CD4-positive, alpha-beta memory T cell (primary cell): ENCODE data around the gene POFUT2. TPM values are rescaled to one million over a fixed set of nuclear protein-coding genes. Genes with fewer than 3 reads are reported as not detected.

Experiments used
- CTCF ChIA-PET: fragments of 350-600 bp; sonication (Branson Sonifier 250); formaldehyde crosslinking; loops from one replicate; lab custom pipeline; 2021; ENCODE audit warnings: inconsistent platforms; ENCODE audit not compliant: partially characterized antibody; lab: Charles Lee
- POLR2A ChIA-PET: fragments of 350-600 bp; sonication (Branson Sonifier 250); formaldehyde crosslinking; loops from one replicate; lab custom pipeline; 2021; ENCODE audit not compliant: partially characterized antibody; lab: Charles Lee
- DNase-seq, 5 donors: peaks; one replicate each; pipeline versions ENCODE4 v3.0.0 to v3.0.0-alpha.2; 2020 to 2022; ENCODE audit warnings: mixed read lengths in 1 of 5
- H3K27ac ChIP-seq: one replicate; pipeline ENCODE4 v1.7.0; 2013; ENCODE audit warnings: low read depth, low read length
- H3K27me3 ChIP-seq: 2 replicates; pipeline ENCODE4 v1.7.0; 2013; ENCODE audit warnings: mild to moderate bottlenecking, low read length, moderate library complexity; ENCODE audit not compliant: insufficient read depth
- H3K36me3 ChIP-seq: 2 replicates; pipeline ENCODE4 v1.7.0; 2013; ENCODE audit warnings: mild to moderate bottlenecking, low read length, moderate library complexity; ENCODE audit not compliant: insufficient read depth
- H3K4me1 ChIP-seq: 2 replicates; pipeline ENCODE4 v1.7.0; 2013; ENCODE audit warnings: mild to moderate bottlenecking, low read length, moderate library complexity; ENCODE audit not compliant: insufficient read depth
- H3K4me3 ChIP-seq, 2 donors: one replicate each; pipeline ENCODE4 v1.7.0; 2013; ENCODE audit warnings: low read length in 2 of 2, mild to moderate bottlenecking in 1 of 2
- H3K9me3 ChIP-seq, 2 donors: one replicate each; pipeline ENCODE4 v1.7.0; 2013; ENCODE audit warnings: low read length in 2 of 2, control low read depth in 1 of 2; ENCODE audit not compliant: control insufficient read depth in 1 of 2
- H3K27ac Mint-ChIP-seq, 7 donors: one replicate each; pipeline ENCODE4 v1.8.0; 2020 to 2021; ENCODE audit warnings: mixed read lengths in 7 of 7, mild to moderate bottlenecking in 6 of 7, inconsistent platforms in 3 of 7, moderate library complexity in 3 of 7
- H3K27me3 Mint-ChIP-seq, 2 donors: one replicate each; pipeline ENCODE4 v1.8.0; 2020 to 2021; ENCODE audit warnings: mixed read lengths in 2 of 2
- H3K36me3 Mint-ChIP-seq, 2 donors: one replicate each; pipeline ENCODE4 v1.8.0; 2020 to 2021; ENCODE audit warnings: mixed read lengths in 2 of 2, inconsistent platforms in 1 of 2, mild to moderate bottlenecking in 1 of 2
- H3K4me1 Mint-ChIP-seq, 4 donors: one replicate each; pipeline ENCODE4 v1.8.0; 2020 to 2021; ENCODE audit warnings: mixed read lengths in 4 of 4, mild to moderate bottlenecking in 1 of 4
- H3K4me3 Mint-ChIP-seq, 8 donors: one replicate each; pipeline ENCODE4 v1.8.0; 2020 to 2021; ENCODE audit warnings: mixed read lengths in 8 of 8, mild to moderate bottlenecking in 7 of 8, moderate library complexity in 6 of 8, inconsistent platforms in 3 of 8
- H3K9me3 Mint-ChIP-seq, 8 donors: one replicate each; pipeline ENCODE4 v1.8.0; 2020 to 2021; ENCODE audit warnings: mixed read lengths in 8 of 8, mild to moderate bottlenecking in 5 of 8, inconsistent platforms in 3 of 8, moderate library complexity in 1 of 8
- intact Hi-C: fragments of 100-400 bp; cut with micrococcal nuclease; formaldehyde crosslinking; loops from one replicate; pipeline ENCODE4 v1.15.1; 2023
- polyA plus RNA-seq, 2 donors: library from polyadenylated mRNA; unstranded; fragments of 300-500 nt; fragmentation: Illumina TruSeq; gene quantifications; one replicate each; pipeline ENCODE4 v1.2.3, GENCODE V29; 2021
- total RNA-seq, 2 experiments: library from RNA; stranded (reverse); gene quantifications; one replicate each; pipeline ENCODE4 v1.2.3, GENCODE V29; 2021

The POFUT2 gene
- total and polyA plus RNA-seq, 4 experiments from 2014 or later: 2.8 to 40.8 (median 22.9) TPM

DNA sequence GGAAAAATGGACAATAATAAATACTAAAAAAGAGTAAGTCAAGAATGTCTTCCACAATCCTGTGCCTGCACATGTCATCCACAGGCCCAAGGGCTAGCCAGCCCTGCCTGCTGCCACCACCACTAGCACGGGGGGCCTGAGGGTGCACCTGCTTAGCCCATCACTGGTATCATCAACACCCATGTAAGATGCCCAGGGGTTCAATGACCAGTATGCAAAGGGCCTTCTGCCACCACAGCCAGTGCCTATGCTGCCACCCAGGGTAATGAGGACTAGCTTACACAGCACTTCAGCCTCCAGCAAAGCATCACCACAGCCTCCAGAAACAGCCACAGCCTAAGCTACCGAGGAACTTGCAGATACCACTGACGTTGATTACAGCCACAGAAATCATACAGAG is 46.3 kb downstream of the POFUT2 start:
- peaks cover 0 to 10% of the 10 kb centered on the region in 2 donors for H3K36me3 Mint-ChIP-seq
- Histone ChIP-seq H3K36me3 (no peaks in the 10 kb centered on the region), H3K4me3 (no peak overlapping the region), H3K27me3 (peaks cover 3% of the 10 kb centered on the region), H3K9me3 (peaks cover 0 to 5% of the 10 kb centered on the region in 2 donors), H3K4me1 (no peaks in the 10 kb centered on the region), H3K27ac (no peak overlapping the region)
- H3K4me3 Mint-ChIP-seq: no peak overlapping the region
- ChIA-PET CTCF (interaction anchor here (0.9 kb wide), 1 partner anchor 13 kb away, joined by 4 read pairs; no protein-coding TSS in a partner anchor), POLR2A (no interaction called here)
- peaks cover 0 to 3% (median 0%) of the 10 kb centered on the region in 4 donors for H3K4me1 Mint-ChIP-seq
- H3K27me3 Mint-ChIP-seq: peaks cover 5 to 7% of the 10 kb centered on the region in 2 donors
- DNase-seq: no peak
- intact Hi-C loops: no loop called here
- H3K9me3 Mint-ChIP-seq: peaks cover 0 to 33% (median 18%) of the 10 kb centered on the region in 8 donors
- H3K27ac Mint-ChIP-seq: no peak overlapping the region

DNA sequence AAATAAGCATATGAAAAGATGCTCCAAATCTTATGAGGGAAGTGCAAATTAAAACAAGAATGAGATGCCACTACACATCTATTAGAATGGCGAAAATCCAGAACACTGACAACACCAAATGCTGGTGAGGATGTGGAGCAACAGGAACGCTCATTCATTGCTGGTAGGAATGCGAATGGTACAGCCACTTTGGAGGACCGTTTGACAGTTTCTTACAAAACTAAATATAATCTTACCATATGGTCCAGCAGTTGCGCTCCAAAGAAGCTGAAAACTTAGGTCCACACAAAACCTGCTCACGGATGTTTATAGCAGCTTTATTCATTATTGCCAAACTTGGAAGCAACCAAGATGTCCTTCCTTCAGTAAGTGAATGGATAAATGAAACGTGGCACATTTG is 50.3 kb downstream of the POFUT2 start:
- DNase-seq: no peak
- POLR2A ChIA-PET: no interaction called here
- Mint-ChIP-seq H3K4me3 (no peak overlapping the region), H3K4me1 (peaks cover 0 to 3% (median 0%) of the 10 kb centered on the region in 4 donors), H3K36me3 (no peaks in the 10 kb centered on the region), H3K27me3 (peaks cover 8 to 13% of the 10 kb centered on the region in 2 donors), H3K27ac (no peak overlapping the region), H3K9me3 (peaks cover 0 to 11% (median 8%) of the 10 kb centered on the region in 8 donors)
- peaks cover 4% of the 10 kb centered on the region for H3K4me1 ChIP-seq
- H3K9me3 ChIP-seq: no peaks in the 10 kb centered on the region
- peaks cover 9% of the 10 kb centered on the region for H3K27me3 ChIP-seq
- H3K36me3 ChIP-seq: no peaks in the 10 kb centered on the region
- H3K4me3 ChIP-seq: no peak overlapping the region
- no peak overlapping the region for H3K27ac ChIP-seq
- CTCF ChIA-PET: interaction anchor here (1.2 kb wide), 1 partner anchor 29 kb away, joined by 3 read pairs; no protein-coding TSS in a partner anchor
- intact Hi-C loops: no loop called here

DNA sequence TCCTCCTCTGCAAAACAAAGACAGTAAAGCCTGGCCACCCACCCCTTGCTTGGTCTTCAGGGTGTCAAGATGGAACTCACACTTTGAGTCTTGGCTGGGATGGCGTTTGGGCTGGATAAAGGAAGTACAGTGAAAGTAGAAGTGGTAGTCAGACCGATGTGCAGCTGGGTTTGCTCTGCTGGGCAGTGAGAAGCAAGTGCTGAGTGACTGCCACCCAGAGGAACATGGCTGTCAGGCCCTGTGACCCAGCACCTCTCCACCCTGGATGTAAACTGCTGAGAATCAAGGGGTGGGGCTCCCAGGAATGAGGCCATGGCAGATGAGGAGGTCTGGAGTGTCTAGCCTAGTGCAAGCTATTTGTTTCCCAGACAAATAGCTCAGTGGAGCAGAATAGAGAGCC is 51.2 kb downstream of the POFUT2 start:
- Mint-ChIP-seq H3K27me3 (peaks cover 8 to 13% of the 10 kb centered on the region in 2 donors), H3K27ac (peak overlapping the region in 1 of 7 donors; percentile 50), H3K4me1 (peaks cover 3 to 8% (median 7%) of the 10 kb centered on the region in 4 donors), H3K4me3 (no peak overlapping the region), H3K36me3 (no peaks in the 10 kb centered on the region), H3K9me3 (peaks cover 0 to 7% (median under 1%) of the 10 kb centered on the region in 8 donors)
- intact Hi-C loops: no loop called here
- DNase-seq: peak in 1 of 5 donors; percentile 22
- Histone ChIP-seq H3K9me3 (no peaks in the 10 kb centered on the region), H3K4me3 (no peak overlapping the region), H3K4me1 (peaks cover 9% of the 10 kb centered on the region), H3K27ac (no peak overlapping the region), H3K36me3 (no peaks in the 10 kb centered on the region), H3K27me3 (peaks cover 9% of the 10 kb centered on the region)
- CTCF ChIA-PET: interaction anchor here (0.7 to 1.2 kb wide), 2 partner anchors 14 to 28 kb away, joined by 3 read pairs; no protein-coding TSS in a partner anchor
- POLR2A ChIA-PET: no interaction called here

DNA sequence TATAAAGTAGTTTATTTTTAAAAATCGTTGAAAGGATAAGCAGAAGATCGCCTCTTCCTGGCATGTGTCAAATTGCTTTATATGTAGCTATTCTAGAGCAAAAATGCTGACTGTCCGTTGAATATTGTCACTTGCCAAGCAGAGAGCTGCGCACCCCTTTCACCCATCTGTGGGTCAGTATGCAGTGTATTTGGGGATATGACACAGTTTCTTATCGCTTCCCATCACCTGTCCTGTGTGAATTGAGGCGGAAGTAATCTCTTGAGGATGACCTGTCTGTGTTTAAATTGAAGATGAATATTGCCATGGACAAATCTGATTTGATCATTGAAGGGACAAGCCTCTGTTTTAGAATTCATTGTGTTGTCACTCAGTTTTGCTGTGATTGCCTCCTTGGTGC is 52.2 kb downstream of the POFUT2 start:
- H3K4me1 ChIP-seq: peaks cover 9% of the 10 kb centered on the region
- no peak overlapping the region for H3K4me3 ChIP-seq
- Mint-ChIP-seq H3K27me3 (peaks cover 8 to 13% of the 10 kb centered on the region in 2 donors), H3K4me3 (peak overlapping the region in 1 of 8 donors; percentile 27), H3K4me1 (peaks cover 3 to 8% (median 7%) of the 10 kb centered on the region in 4 donors), H3K36me3 (no peaks in the 10 kb centered on the region), H3K27ac (no peak overlapping the region), H3K9me3 (peaks cover 0 to 3% (median 0%) of the 10 kb centered on the region in 8 donors)
- no peaks in the 10 kb centered on the region for H3K9me3 ChIP-seq
- POLR2A ChIA-PET: no interaction called here
- intact Hi-C loops: no loop called here
- CTCF ChIA-PET: no interaction called here
- no peak for DNase-seq
- H3K27me3 ChIP-seq: peaks cover 9% of the 10 kb centered on the region
- no peak overlapping the region for H3K27ac ChIP-seq
- H3K36me3 ChIP-seq: no peaks in the 10 kb centered on the region

DNA sequence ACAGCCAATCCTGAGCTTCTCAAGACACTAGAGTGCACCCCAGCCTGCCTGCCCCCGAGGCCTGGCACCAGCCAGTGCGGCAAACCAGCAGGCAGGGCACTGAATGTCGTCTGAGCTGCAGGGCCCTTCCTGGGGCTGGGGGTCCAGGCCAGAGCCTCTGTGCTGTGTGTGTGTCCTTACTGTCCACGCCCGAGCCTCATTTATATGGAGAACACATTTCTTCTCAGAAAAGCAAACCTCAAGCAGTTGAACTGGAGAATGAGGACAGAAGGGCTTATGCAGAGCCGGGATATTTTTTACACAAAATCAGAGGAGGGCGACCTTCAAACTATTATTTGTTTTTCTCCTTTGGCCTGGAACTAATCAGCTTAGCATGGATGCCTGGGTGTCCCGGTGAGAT is 52.7 kb downstream of the POFUT2 start:
- Histone ChIP-seq H3K27me3 (peaks cover 9% of the 10 kb centered on the region), H3K9me3 (no peaks in the 10 kb centered on the region), H3K36me3 (no peaks in the 10 kb centered on the region), H3K27ac (no peak overlapping the region), H3K4me1 (peaks cover 9% of the 10 kb centered on the region), H3K4me3 (no peak overlapping the region)
- H3K4me1 Mint-ChIP-seq: peaks cover 3 to 8% (median 7%) of the 10 kb centered on the region in 4 donors
- POLR2A ChIA-PET: no interaction called here
- CTCF ChIA-PET: no interaction called here
- intact Hi-C loops: no loop called here
- H3K36me3 Mint-ChIP-seq: no peaks in the 10 kb centered on the region
- peaks cover 8 to 13% of the 10 kb centered on the region in 2 donors for H3K27me3 Mint-ChIP-seq
- H3K9me3 Mint-ChIP-seq: peaks cover 0 to 2% (median 0%) of the 10 kb centered on the region in 8 donors
- H3K27ac Mint-ChIP-seq: no peak overlapping the region
- no peak for DNase-seq
- H3K4me3 Mint-ChIP-seq: no peak overlapping the region

DNA sequence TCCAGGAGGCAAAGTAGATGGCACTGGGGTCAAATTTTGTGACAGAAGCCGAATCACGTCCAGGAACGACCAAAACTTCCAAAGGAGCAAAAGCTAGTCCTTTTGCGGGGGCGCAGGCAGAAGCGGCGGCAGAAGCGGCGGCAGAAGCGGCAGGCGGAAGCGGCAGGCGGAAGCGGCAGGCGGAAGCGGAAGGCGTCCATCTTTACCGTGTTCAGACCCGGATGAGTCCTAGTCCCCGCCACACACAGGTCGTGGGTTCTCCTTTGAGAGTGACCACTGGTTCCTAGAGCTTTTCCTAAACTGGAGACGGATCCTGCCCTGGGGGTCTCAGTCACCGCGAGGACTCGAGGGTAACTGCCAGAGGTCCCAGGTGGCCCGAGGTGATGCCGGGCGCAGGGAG is 53.6 kb downstream of the POFUT2 start:
- intact Hi-C loops: no loop called here
- Histone ChIP-seq H3K36me3 (no peaks in the 10 kb centered on the region), H3K4me3 (no peak overlapping the region)

DNA sequence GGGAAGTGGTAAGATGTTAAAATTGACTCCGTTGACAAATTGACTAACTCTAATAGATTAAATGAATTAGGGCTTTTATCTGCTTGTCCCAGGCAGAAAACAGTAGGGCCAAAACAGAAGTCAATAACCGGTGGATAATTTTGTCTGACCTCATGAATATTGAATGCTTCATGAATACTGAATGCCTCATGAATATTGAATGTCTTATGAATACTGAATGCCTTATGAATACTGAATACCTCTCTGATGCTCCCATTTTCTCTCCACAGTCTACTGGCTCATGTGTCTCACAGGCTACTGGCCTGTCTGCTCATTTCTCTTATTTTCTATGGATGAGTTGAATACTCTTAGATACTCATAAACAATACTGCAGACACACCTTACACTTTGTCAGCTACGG is 56.0 kb downstream of the POFUT2 start:
- DNase-seq: no peak
- Histone ChIP-seq H3K9me3 (no peaks in the 10 kb centered on the region), H3K4me1 (peaks cover 32% of the 10 kb centered on the region), H3K4me3 (no peak overlapping the region), H3K36me3 (no peaks in the 10 kb centered on the region), H3K27me3 (peaks cover 9% of the 10 kb centered on the region), H3K27ac (no peak overlapping the region)
- ChIA-PET CTCF (no interaction called here), POLR2A (no interaction called here)
- Mint-ChIP-seq H3K9me3 (peaks cover 0 to 2% (median 0%) of the 10 kb centered on the region in 8 donors), H3K36me3 (peaks cover 0 to 1% of the 10 kb centered on the region in 2 donors), H3K27me3 (peaks cover 6% of the 10 kb centered on the region in 2 donors), H3K4me3 (no peak overlapping the region), H3K27ac (no peak overlapping the region), H3K4me1 (peaks cover 17 to 33% (median 25%) of the 10 kb centered on the region in 4 donors)
- intact Hi-C loops: no loop called here

More for the DNA sequence above, 53.6 kb downstream of the POFUT2 start:
- Mint-ChIP-seq H3K27me3 (peaks cover 8 to 13% of the 10 kb centered on the region in 2 donors), H3K36me3 (no peaks in the 10 kb centered on the region), H3K27ac (no peak overlapping the region), H3K4me3 (peak overlapping the region in 2 of 8 donors; percentile 25 to 36), H3K4me1 (peaks cover 3 to 9% (median 8%) of the 10 kb centered on the region in 4 donors), H3K9me3 (peaks cover 0 to 2% (median 0%) of the 10 kb centered on the region in 8 donors)
- POLR2A ChIA-PET: no interaction called here
- DNase-seq: no peak
- Histone ChIP-seq H3K27me3 (peaks cover 9% of the 10 kb centered on the region), H3K4me1 (peaks cover 9% of the 10 kb centered on the region), H3K27ac (no peak overlapping the region), H3K9me3 (no peaks in the 10 kb centered on the region)
- CTCF ChIA-PET: no interaction called here
